Measurements from ENCODE around the gene CALCOCO2. TPM values are rescaled to one million over a fixed set of nuclear protein-coding genes. Genes with fewer than 3 reads are reported as not detected.

Gene CALCOCO2
- polyA plus RNA-seq, 1 donor from 2014 or later: 4.5 TPM

- no peaks in the 10 kb centered on the region for H3K27me3 ChIP-seq (ENCODE audit: insufficient read depth, low read depth, low read length)
- H3F3A ChIP-seq (ENCODE audit: insufficient read depth, low read length, poor library complexity, severe bottlenecking): no peaks in the 10 kb centered on the region
- no peak overlapping the region for H3K4me2 ChIP-seq (ENCODE audit: low read length)
- no peaks in the 10 kb centered on the region for H3K9me2 ChIP-seq (ENCODE audit: insufficient read depth, low read length)
- H3K4me3 ChIP-seq (ENCODE audit: low read length): no peak overlapping the region
- no peak overlapping the region for H2AFZ ChIP-seq (ENCODE audit: low read depth, low read length)
- no peaks in the 10 kb centered on the region for H3K36me3 ChIP-seq (ENCODE audit: insufficient read depth, low read length)
- no peaks in the 10 kb centered on the region for H4K20me1 ChIP-seq (ENCODE audit: insufficient read depth)
- H3K79me2 ChIP-seq (replicated peaks; ENCODE audit: insufficient read depth, low read length): no peaks in the 10 kb centered on the region
- H3K27ac ChIP-seq (ENCODE audit: low read length): no peak overlapping the region
- no peaks in the 10 kb centered on the region for H3K9me3 ChIP-seq (ENCODE audit: low read length)
- H3K9ac ChIP-seq (ENCODE audit: low read length): no peak overlapping the region
- TF ChIP-seq SMC3 (conservative IDR thresholded peaks at IDR 0.05; ENCODE audit: poor library complexity) (no peak), POLR2AphosphoS5 (IDR thresholded peaks at IDR 0.05) (no peak), RAD21 (conservative IDR thresholded peaks at IDR 0.05) (no peak), EZH2 (IDR thresholded peaks at IDR 0.05; ENCODE audit: borderline replicate concordance, insufficient read depth, low read length, poor library complexity, severe bottlenecking) (no peak), REST (IDR thresholded peaks at IDR 0.05; ENCODE audit: borderline replicate concordance) (no peak)
Measured at GRCh38 chr17:48800626-48801217, 30.1 kb upstream of the CALCOCO2 start.

DNA sequence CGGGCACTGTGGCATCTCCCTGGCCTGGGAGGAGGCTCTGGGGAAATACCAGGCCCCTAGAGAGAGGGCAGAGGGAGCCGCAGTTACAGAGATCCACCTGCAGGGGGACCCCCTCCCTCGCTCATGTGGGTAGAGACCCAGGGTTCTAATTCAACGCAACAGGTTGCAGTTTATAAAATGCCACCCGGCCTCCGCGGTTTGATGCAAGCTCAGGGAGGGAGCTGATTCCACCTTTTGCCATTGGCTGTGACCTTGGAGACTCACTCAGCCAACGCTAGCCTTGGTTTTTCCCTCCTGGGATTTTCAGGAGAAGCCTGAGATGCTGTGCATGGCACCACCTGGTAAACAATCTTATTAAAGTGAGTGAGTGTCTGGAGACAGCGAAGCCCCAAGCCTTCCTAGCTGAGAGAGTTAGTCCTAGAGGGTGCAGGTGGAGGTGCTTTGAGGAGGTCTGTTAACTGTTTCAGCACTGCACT is 25.9 kb upstream of the CALCOCO2 start:
- Histone ChIP-seq H3K4me2 (ENCODE audit: low read length) (no peak overlapping the region), H3K9ac (ENCODE audit: low read length) (no peak overlapping the region), H3K9me2 (ENCODE audit: insufficient read depth, low read length) (no peaks in the 10 kb centered on the region), H3K9me3 (ENCODE audit: low read length) (no peaks in the 10 kb centered on the region), H2AFZ (ENCODE audit: low read depth, low read length) (no peak overlapping the region), H3K27me3 (ENCODE audit: insufficient read depth, low read depth, low read length) (no peaks in the 10 kb centered on the region), H3K79me2 (replicated peaks; ENCODE audit: insufficient read depth, low read length) (no peaks in the 10 kb centered on the region), H3K27ac (ENCODE audit: low read length) (no peak overlapping the region), H3K4me3 (ENCODE audit: low read length) (no peak overlapping the region), H3F3A (ENCODE audit: insufficient read depth, low read length, poor library complexity, severe bottlenecking) (no peaks in the 10 kb centered on the region), H3K36me3 (ENCODE audit: insufficient read depth, low read length) (no peaks in the 10 kb centered on the region), H4K20me1 (ENCODE audit: insufficient read depth) (no peaks in the 10 kb centered on the region)
- TF ChIP-seq REST (IDR thresholded peaks at IDR 0.05; ENCODE audit: borderline replicate concordance): no peak
- no peak for TF ChIP-seq TAF1 (IDR thresholded peaks at IDR 0.05; ENCODE audit: low read depth)
- peak; percentile 75 for TF ChIP-seq RAD21 (conservative IDR thresholded peaks at IDR 0.05)
- TF ChIP-seq SMC3 (conservative IDR thresholded peaks at IDR 0.05; ENCODE audit: poor library complexity): peak; percentile 76
- TF ChIP-seq EP300 (conservative IDR thresholded peaks at IDR 0.05; ENCODE audit: poor library complexity, severe bottlenecking): no peak
- no peak for TF ChIP-seq EZH2 (IDR thresholded peaks at IDR 0.05; ENCODE audit: borderline replicate concordance, insufficient read depth, low read length, poor library complexity, severe bottlenecking)
- TF ChIP-seq, protein P1, sequence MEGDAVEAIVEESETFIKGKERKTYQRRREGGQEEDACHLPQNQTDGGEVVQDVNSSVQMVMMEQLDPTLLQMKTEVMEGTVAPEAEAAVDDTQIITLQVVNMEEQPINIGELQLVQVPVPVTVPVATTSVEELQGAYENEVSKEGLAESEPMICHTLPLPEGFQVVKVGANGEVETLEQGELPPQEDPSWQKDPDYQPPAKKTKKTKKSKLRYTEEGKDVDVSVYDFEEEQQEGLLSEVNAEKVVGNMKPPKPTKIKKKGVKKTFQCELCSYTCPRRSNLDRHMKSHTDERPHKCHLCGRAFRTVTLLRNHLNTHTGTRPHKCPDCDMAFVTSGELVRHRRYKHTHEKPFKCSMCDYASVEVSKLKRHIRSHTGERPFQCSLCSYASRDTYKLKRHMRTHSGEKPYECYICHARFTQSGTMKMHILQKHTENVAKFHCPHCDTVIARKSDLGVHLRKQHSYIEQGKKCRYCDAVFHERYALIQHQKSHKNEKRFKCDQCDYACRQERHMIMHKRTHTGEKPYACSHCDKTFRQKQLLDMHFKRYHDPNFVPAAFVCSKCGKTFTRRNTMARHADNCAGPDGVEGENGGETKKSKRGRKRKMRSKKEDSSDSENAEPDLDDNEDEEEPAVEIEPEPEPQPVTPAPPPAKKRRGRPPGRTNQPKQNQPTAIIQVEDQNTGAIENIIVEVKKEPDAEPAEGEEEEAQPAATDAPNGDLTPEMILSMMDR (IDR thresholded peaks at IDR 0.05; ENCODE audit: poor library complexity, severe bottlenecking): peak; percentile 73
- no peak for TF ChIP-seq MXI1 (conservative IDR thresholded peaks at IDR 0.05; ENCODE audit: poor library complexity, severe bottlenecking)
- TF ChIP-seq POLR2AphosphoS5 (IDR thresholded peaks at IDR 0.05): no peak

Measured in neural cell (in vitro differentiated cells).